NCI-H2227 (cell line): ENCODE data around the gene PTCH1.

Experiments used
- DNase-seq: peaks from one replicate; lab custom pipeline; 2025; ENCODE audit not compliant: unreplicated experiment; lab: John Stamatoyannopoulos, UW

PTCH1 gene

DNA sequence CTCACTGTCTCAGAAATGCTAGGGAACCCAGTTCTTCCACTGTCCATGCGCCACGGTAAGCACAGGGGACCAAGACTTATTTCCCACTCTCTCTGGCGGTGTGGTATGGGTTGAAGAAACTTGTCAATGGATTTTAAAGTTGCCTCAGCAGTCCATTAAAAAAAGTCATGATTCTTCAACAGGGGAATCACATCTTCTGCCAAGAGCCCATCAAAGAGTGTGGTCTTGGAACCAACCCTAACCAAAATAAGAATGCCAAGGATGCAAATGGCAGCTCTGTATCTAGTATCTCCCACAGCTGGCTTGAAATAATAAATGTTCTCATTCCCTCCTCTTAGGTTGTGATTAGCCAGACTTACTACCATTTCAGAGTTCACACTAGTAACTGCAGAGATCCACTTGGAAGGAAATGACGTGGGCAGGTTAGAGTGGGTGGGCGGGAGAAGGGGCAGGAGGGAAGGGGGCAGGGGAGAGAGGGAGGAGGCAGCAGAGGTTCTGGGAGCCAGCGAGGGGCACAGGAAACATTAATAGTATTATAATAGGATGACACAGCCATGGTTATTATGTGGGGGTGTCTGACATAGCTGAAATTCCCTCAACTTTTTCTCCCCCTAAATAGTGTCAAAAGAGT lies 17.6 kb downstream of the PTCH1 start:
- DNase-seq, result no peak

DNA sequence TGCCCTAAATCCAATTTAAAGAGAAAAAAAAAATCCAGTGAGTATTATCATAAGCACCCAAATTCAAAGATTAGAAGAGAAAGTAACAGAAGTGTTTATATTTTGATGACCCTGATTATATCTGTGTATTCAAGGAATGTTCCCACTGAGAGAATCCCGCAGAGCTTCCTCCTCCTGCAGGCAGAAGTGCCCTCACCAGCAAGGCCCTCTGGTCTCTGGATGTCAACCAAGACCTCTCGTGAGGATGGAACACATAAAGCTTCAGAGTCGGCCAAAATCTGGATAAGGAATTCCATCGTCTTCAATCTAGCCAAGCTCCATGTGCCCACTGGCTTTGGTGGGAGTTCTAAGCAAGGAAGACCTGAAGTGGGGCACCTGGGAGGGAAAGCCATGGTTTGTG lies 18.1 kb downstream of the PTCH1 start:
- DNase-seq, result no peak

DNA sequence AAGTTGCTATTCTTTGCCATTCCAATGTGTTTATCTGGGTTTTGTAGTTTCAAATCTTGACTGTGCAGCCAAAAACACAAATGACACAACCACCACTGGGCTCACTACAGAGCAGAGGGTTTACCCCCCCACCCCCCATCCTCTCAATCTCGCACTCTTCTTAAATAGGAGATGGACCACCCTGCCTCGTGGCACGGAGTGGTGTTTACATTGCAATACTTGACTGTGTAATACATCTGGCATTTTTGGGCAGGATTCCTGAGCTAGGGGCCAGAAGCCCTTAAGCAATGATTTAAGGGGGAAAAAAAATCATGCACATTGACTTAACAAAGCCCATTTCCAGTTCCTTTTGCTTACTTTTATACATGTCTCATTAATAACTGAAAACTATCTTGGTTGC lies 19.0 kb downstream of the PTCH1 start:
- DNase-seq, result no peak

- no peak for DNase-seq
Measured at GRCh38 chr9:95496687-95497086, 20.1 kb downstream of the PTCH1 start.

- no peak for DNase-seq
Measured at GRCh38 chr9:95495961-95496360, 20.8 kb downstream of the PTCH1 start.

- no peak for DNase-seq
Measured at GRCh38 chr9:95495529-95495928, 21.2 kb downstream of the PTCH1 start.

DNA sequence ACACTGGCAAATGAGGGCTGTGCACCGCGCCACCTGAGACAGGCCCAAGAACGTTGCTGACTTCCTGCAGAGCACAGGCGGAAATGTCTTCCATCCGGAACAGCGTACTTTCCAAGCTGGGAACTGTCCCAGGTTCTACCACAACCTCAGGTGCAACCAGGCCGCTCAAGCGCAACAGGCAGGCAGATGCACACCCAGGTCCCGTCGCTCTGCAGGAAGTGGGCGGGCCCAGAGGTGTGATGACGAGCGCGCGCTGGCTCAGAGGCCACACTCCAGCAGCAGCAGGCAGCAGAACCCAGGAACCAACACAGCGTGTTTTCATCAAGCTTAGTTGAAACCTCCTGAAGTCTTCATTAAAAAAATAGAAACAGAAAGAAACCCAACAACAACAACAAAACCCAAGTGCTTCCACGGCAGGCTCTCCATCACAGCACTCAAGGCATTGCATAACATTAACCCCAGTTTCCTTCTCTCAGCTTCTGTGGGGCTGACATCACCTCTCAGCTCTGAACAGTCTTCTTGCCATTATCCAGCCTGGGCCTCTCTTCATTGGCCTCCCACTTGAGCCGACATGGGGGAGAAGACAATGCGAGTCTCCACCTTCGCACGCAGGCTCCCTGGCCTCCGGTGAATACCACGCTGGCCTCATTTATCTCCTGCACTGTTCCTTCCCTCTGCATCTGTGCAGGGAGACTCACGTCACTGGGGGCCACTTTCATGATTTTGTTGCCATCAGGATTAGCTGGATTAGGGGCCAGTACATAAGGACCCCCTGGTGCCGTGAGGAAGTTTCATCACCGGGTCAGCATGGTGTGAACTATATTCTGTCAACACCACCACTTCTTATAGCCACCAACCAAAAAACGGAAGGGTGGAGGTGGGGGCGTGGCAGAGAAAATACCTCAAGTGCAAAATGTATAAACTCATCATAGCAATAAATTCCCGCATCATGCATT lies 22.1 kb downstream of the PTCH1 start:
- DNase-seq, result peak; percentile 72

GRCh38 chr9:95494022-95494415 lies 22.8 kb downstream of the PTCH1 start:
- DNase-seq, result peak; percentile 79

GRCh38 chr9:95493402-95493801 lies 23.4 kb downstream of the PTCH1 start:
- no peak for DNase-seq

- no peak for DNase-seq
Measured at GRCh38 chr9:95491543-95492320, 25.0 kb downstream of the PTCH1 start.

DNA sequence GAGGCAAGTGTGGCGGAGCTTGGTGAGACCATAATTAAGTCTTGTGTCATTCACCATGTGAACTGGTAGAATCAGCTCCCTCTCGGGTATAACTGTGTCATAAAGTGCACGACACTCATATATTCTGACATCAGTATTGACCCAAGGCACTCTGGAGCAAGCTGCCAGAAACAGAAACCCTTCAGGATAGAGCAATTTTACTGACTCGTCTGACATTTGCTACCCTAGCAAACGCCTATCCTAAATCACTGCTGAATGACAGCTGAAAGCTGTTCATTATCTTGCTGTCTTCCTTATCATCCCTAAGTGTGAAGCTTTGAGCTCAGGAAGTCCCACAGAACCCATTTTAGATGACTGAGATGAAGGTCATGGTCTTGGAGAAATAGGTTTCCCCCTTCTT lies 27.8 kb downstream of the PTCH1 start:
- peak; percentile 47 for DNase-seq

- DNase-seq, result no peak
Measured at GRCh38 chr9:95486318-95486717, 30.5 kb downstream of the PTCH1 start.

GRCh38 chr9:95484225-95484624 lies 32.5 kb downstream of the PTCH1 start:
- no peak for DNase-seq

DNA sequence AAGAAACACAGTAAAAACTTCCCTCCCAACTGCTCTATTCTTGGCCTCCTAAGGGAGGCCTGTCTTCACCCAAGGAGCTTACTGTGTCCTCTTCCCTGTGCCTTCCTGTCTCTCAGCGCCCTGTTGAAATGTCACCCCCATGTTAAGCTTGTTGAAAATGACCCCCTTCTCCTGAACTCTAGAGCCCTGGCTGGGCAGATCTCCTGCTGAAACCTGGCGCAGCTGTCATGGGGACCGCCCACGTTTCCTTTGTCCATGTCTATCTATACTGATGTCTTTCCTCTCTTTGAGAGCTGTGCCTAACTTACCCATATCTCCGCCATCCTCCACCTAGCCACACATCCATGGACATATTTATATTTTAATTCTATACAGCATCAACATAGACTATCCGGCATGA lies 33.3 kb downstream of the PTCH1 start:
- no peak for DNase-seq

- no peak for DNase-seq
Measured at GRCh38 chr9:95482621-95483020, 34.1 kb downstream of the PTCH1 start.

DNA sequence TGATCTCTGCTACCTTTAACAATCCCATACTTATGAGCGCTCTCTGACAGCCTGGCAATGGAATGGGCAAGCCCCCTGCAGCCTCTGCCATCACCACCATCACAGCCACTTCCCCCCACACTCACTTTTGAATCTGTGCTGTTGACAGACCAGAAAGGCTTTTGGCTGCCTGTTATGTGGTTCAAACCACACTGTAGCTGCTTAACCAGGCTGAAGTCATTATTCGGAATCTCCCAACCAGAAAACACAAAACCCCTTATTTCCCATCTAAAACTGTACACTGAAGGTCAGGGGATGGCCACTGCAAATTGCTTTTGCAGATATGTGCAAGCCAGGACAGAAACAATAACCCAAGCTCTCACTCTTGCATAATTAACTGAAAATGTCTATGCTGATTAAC lies 35.8 kb downstream of the PTCH1 start:
- no peak for DNase-seq

- DNase-seq, result no peak
Measured at GRCh38 chr9:95480346-95480745, 36.4 kb downstream of the PTCH1 start.

DNA sequence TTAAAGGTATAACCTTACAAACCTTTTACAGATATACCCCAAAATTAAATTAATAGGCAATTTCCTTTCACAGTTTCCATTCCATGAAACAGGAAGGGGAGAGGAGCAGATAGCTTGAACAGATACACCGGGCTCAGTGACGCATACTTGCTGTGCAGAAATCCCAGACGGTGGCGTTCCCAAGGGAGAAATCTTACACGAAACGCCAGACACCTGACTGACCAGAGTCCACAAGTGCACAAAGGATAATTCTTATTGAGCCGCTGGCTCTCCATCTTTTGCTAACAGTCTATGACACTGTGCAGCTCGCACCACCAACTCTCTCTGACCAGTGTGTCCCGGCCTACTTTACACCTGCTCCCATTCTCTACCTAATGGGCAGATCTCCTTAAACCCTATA lies 37.4 kb downstream of the PTCH1 start:
- DNase-seq, result no peak

GRCh38 chr9:95478335-95478734 lies 38.4 kb downstream of the PTCH1 start:
- no peak for DNase-seq

- no peak for DNase-seq
Measured at GRCh38 chr9:95477885-95478284, 38.9 kb downstream of the PTCH1 start.

GRCh38 chr9:95477441-95477840 lies 39.3 kb downstream of the PTCH1 start:
- no peak for DNase-seq

- DNase-seq, result no peak
Measured at GRCh38 chr9:95468791-95469190, 48.0 kb downstream of the PTCH1 start.
